Adrenal gland (tissue), 5 donors: ENCODE data around the gene TPSG1.

Experiments used
- CTCF ChIP-seq, 6 experiments: fragments of 450-650 bp in 4 of 6; fragments of 200-600 bp in 2 of 6; sonication (generic) in 1 of 6; IDR thresholded peaks; 1 replicate in 5 of 6; 2 replicates in 1 of 6; pipeline versions ENCODE4 v1.5.1 to v1.8.0; 2016 to 2021; ENCODE audit warnings: antibody characterized with exemption in 6 of 6, mild to moderate bottlenecking in 2 of 6, moderate library complexity in 1 of 6
- POLR2A ChIP-seq, 2 donors: fragments of 450-650 bp; IDR thresholded peaks; one replicate each; pipeline ENCODE4 v1.6.1; 2017; ENCODE audit warnings: antibody characterized with exemption in 2 of 2, mild to moderate bottlenecking in 2 of 2, moderate library complexity in 1 of 2
- donor health status: DM: no; HTN: no; CAD: no.

- TF ChIP-seq POLR2A (IDR thresholded peaks at IDR 0.05) (no peak), CTCF (IDR thresholded peaks at IDR 0.05) (no peak)
Measured at GRCh38 chr16:1258906-1259759, 34.1 kb upstream of the TPSG1 start.
